NCI-H2081 treated with DMSO at 0.1 percent for 48 hours (cell line): ENCODE results near the gene PEX14.

Experiments used
- DNase-seq: peaks from one replicate; lab custom pipeline; 2025; lab: John Stamatoyannopoulos, UW

Gene PEX14

GRCh38 chr1:10620776-10621175, 146.0 kb downstream of the PEX14 start:
- DNase-seq = no peak

GRCh38 chr1:10621906-10622305, 147.2 kb downstream of the PEX14 start:
- no peak for DNase-seq

- DNase-seq = no peak
Observed at GRCh38 chr1:10622910-10623685, 148.3 kb downstream of the PEX14 start.

GRCh38 chr1:10623686-10624145, 149.0 kb downstream of the PEX14 start:
- no peak for DNase-seq

- no peak for DNase-seq
Observed at GRCh38 chr1:10624256-10625050, 149.7 kb downstream of the PEX14 start.

GRCh38 chr1:10625076-10625475, 150.3 kb downstream of the PEX14 start:
- DNase-seq = no peak

GRCh38 chr1:10625554-10625953, 150.8 kb downstream of the PEX14 start:
- no peak for DNase-seq

GRCh38 chr1:10626131-10626731, 151.5 kb downstream of the PEX14 start:
- no peak for DNase-seq

GRCh38 chr1:10626791-10627410, 152.2 kb downstream of the PEX14 start:
- DNase-seq = no peak

GRCh38 chr1:10628685-10629084, 153.9 kb downstream of the PEX14 start:
- no peak for DNase-seq

GRCh38 chr1:10629091-10629815, 154.5 kb downstream of the PEX14 start:
- no peak for DNase-seq

GRCh38 chr1:10629816-10630571, 155.2 kb downstream of the PEX14 start:
- DNase-seq = no peak

GRCh38 chr1:10630661-10631120, 155.9 kb downstream of the PEX14 start:
- DNase-seq = no peak

- DNase-seq = no peak
Observed at GRCh38 chr1:10631121-10631810, 156.5 kb downstream of the PEX14 start.

GRCh38 chr1:10631811-10632593, 157.3 kb downstream of the PEX14 start:
- DNase-seq = no peak

- DNase-seq = no peak
Observed at GRCh38 chr1:10632691-10633090, 157.9 kb downstream of the PEX14 start.

GRCh38 chr1:10633416-10633815, 158.7 kb downstream of the PEX14 start:
- DNase-seq = no peak

GRCh38 chr1:10634075-10634427, 159.3 kb downstream of the PEX14 start:
- DNase-seq = no peak

- no peak for DNase-seq
Observed at GRCh38 chr1:10634428-10635084, 159.8 kb downstream of the PEX14 start.
